Measurements from ENCODE around the gene RAPGEF3. TPM values are rescaled to one million over a fixed set of nuclear protein-coding genes. Genes with fewer than 3 reads are reported as not detected.

RAPGEF3 gene
- total RNA-seq, 1 donor from 2014 or later = 4.9 TPM

GRCh38 chr12:47789712-47790489 lies 31.2 kb upstream of the RAPGEF3 start:
- H3K36me3 Mint-ChIP-seq = peaks cover 25% of the 10 kb centered on the region
- H3K4me1 Mint-ChIP-seq (ENCODE audit: unreplicated experiment) = no peaks in the 10 kb centered on the region
- TF ChIP-seq CTCF (conservative IDR thresholded peaks at IDR 0.05) = no peak
- no peaks in the 10 kb centered on the region for H3K9me3 Mint-ChIP-seq
- H3K4me3 Mint-ChIP-seq = no peak overlapping the region
- DNase-seq (ENCODE audit: extremely low spot score, unreplicated experiment) = no peak
- no peak overlapping the region for H3K27ac Mint-ChIP-seq
- no peaks in the 10 kb centered on the region for H3K27me3 Mint-ChIP-seq

DNA sequence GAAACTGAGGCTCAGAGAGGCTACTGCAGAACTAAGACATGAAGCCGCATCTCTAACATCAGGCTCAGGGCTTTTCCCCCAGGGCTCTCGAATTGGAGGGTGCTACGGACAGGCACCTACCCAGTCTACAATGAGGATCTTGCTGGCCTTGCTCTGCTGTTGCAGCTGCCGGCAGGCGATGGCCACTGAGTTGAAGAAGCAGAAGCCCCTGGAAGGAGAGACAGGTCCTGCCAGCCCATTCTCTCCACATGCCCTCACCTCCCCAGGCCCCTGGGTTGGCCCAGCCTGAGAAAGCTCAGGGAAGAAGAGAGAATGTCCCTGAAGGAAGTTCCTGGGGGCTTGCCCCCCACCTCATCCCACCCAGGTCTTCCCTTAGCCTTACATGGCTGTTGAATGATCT lies 30.5 kb upstream of the RAPGEF3 start:
- H3K4me1 Mint-ChIP-seq (ENCODE audit: unreplicated experiment) = no peaks in the 10 kb centered on the region
- DNase-seq (ENCODE audit: extremely low spot score, unreplicated experiment) = no peak
- H3K4me3 Mint-ChIP-seq = no peak overlapping the region
- H3K27ac Mint-ChIP-seq = no peak overlapping the region
- TF ChIP-seq CTCF (conservative IDR thresholded peaks at IDR 0.05) = no peak
- H3K27me3 Mint-ChIP-seq = no peaks in the 10 kb centered on the region
- H3K9me3 Mint-ChIP-seq = no peaks in the 10 kb centered on the region
- H3K36me3 Mint-ChIP-seq = peaks cover 28% of the 10 kb centered on the region

GRCh38 chr12:47787596-47788319 lies 29.1 kb upstream of the RAPGEF3 start:
- Mint-ChIP-seq H3K27me3 (no peaks in the 10 kb centered on the region), H3K36me3 (peaks cover 23% of the 10 kb centered on the region), H3K27ac (no peak overlapping the region)

GRCh38 chr12:47786662-47787280 lies 28.1 kb upstream of the RAPGEF3 start:
- no peaks in the 10 kb centered on the region for H3K9me3 Mint-ChIP-seq
- no peak overlapping the region for H3K4me3 Mint-ChIP-seq
- H3K27ac Mint-ChIP-seq = no peak overlapping the region
- no peak for TF ChIP-seq CTCF (conservative IDR thresholded peaks at IDR 0.05)
- H3K36me3 Mint-ChIP-seq = peaks cover 19% of the 10 kb centered on the region
- DNase-seq (ENCODE audit: extremely low spot score, unreplicated experiment) = no peak
- no peaks in the 10 kb centered on the region for H3K4me1 Mint-ChIP-seq (ENCODE audit: unreplicated experiment)
- H3K27me3 Mint-ChIP-seq = no peaks in the 10 kb centered on the region

More at GRCh38 chr12:47787596-47788319, 29.1 kb upstream of the RAPGEF3 start:
- no peak for TF ChIP-seq CTCF (conservative IDR thresholded peaks at IDR 0.05)
- DNase-seq (ENCODE audit: extremely low spot score, unreplicated experiment) = no peak
- Mint-ChIP-seq H3K4me1 (ENCODE audit: unreplicated experiment) (no peaks in the 10 kb centered on the region), H3K9me3 (no peaks in the 10 kb centered on the region), H3K4me3 (no peak overlapping the region)

GRCh38 chr12:47785887-47786661 lies 27.4 kb upstream of the RAPGEF3 start:
- H3K4me1 Mint-ChIP-seq (ENCODE audit: unreplicated experiment) = no peaks in the 10 kb centered on the region
- H3K9me3 Mint-ChIP-seq = no peaks in the 10 kb centered on the region
- no peaks in the 10 kb centered on the region for H3K27me3 Mint-ChIP-seq
- no peak for TF ChIP-seq CTCF (conservative IDR thresholded peaks at IDR 0.05)
- H3K36me3 Mint-ChIP-seq = peaks cover 19% of the 10 kb centered on the region
- H3K27ac Mint-ChIP-seq = no peak overlapping the region
- no peak for DNase-seq (ENCODE audit: extremely low spot score, unreplicated experiment)
- no peak overlapping the region for H3K4me3 Mint-ChIP-seq

Data from type B pancreatic cell (in vitro differentiated cells).